CD4-positive, CD25-positive, alpha-beta regulatory T cell (primary cell): Measurements from ENCODE around the gene SH3TC1. TPM values are rescaled to one million over a fixed set of nuclear protein-coding genes. Genes with fewer than 3 reads are reported as not detected.
A peak's percentile ranks its signal among the peaks of the same experiment; 100 is the strongest.

Experiments
- ATAC-seq, 2 donors: fragments of 150-1000 bp; cut with Tn5 transposase; one replicate each; pipeline ENCODE4 v1.10.0; 2021; ENCODE audit warnings: low read depth in 2 of 2, moderate number of reproducible peaks in 2 of 2, moderate library complexity in 1 of 2
- DNase-seq, 3 donors: peaks; one replicate each; pipeline versions ENCODE4 v3.0.0 to v3.0.0-alpha.2; 2012 to 2022; ENCODE audit warnings: mixed read lengths in 1 of 3
- H3K27ac ChIP-seq: one replicate; pipeline ENCODE4 v1.7.0; 2013; ENCODE audit warnings: mild to moderate bottlenecking, low read length; ENCODE audit not compliant: insufficient read depth, poor library complexity, severe bottlenecking
- H3K27me3 ChIP-seq: one replicate; pipeline ENCODE4 v1.7.0; 2013; ENCODE audit warnings: low read length; ENCODE audit not compliant: control insufficient read depth, insufficient read depth
- H3K36me3 ChIP-seq: one replicate; pipeline ENCODE4 v1.7.0; 2013; ENCODE audit warnings: mild to moderate bottlenecking, low read length, moderate library complexity; ENCODE audit not compliant: control insufficient read depth, insufficient read depth
- H3K4me1 ChIP-seq: 2 replicates; pipeline ENCODE4 v1.7.0; 2013; ENCODE audit warnings: mild to moderate bottlenecking, low read length; ENCODE audit not compliant: insufficient read depth, control insufficient read depth, poor library complexity, severe bottlenecking
- H3K4me3 ChIP-seq: one replicate; pipeline ENCODE4 v1.7.0; 2013; ENCODE audit warnings: low read depth, mild to moderate bottlenecking, low read length, moderate library complexity
- H3K9me3 ChIP-seq, 2 experiments: 1 replicate in 1 of 2; 2 replicates in 1 of 2; pipeline ENCODE4 v1.7.0; 2013; ENCODE audit warnings: low read length in 2 of 2, mild to moderate bottlenecking in 1 of 2, moderate library complexity in 1 of 2; ENCODE audit not compliant: control insufficient read depth in 2 of 2
- H3K27ac Mint-ChIP-seq, 3 donors: one replicate each; pipeline ENCODE4 v1.8.0; 2020 to 2022; ENCODE audit warnings: mild to moderate bottlenecking in 3 of 3, mixed read lengths in 3 of 3, moderate library complexity in 2 of 3
- H3K27me3 Mint-ChIP-seq: one replicate; pipeline ENCODE4 v1.8.0; 2022; ENCODE audit warnings: mild to moderate bottlenecking, mixed read lengths
- H3K36me3 Mint-ChIP-seq: one replicate; pipeline ENCODE4 v1.8.0; 2020; ENCODE audit warnings: mixed read lengths
- H3K4me1 Mint-ChIP-seq, 4 donors: one replicate each; pipeline ENCODE4 v1.8.0; 2020 to 2022; ENCODE audit warnings: mixed read lengths in 4 of 4, mild to moderate bottlenecking in 1 of 4
- H3K4me3 Mint-ChIP-seq, 4 donors: one replicate each; pipeline ENCODE4 v1.8.0; 2020 to 2022; ENCODE audit warnings: mild to moderate bottlenecking in 4 of 4, mixed read lengths in 4 of 4, moderate library complexity in 3 of 4
- H3K9me3 Mint-ChIP-seq, 7 donors: one replicate each; pipeline ENCODE4 v1.8.0; 2020 to 2022; ENCODE audit warnings: mixed read lengths in 7 of 7, mild to moderate bottlenecking in 3 of 7, moderate library complexity in 2 of 7
- polyA plus RNA-seq, 4 donors: library from polyadenylated mRNA; unstranded; fragments of 300-500 nt; fragmentation: Illumina TruSeq; gene quantifications; one replicate each; pipeline ENCODE4 v1.2.3, GENCODE V29; 2021
- total RNA-seq: library from RNA; stranded (reverse); gene quantifications from one replicate; pipeline ENCODE4 v1.2.3, GENCODE V29; 2022

The SH3TC1 gene
- total and polyA plus RNA-seq, 5 donors from 2014 or later: 10.6 to 125 (median 15.4) TPM

DNA sequence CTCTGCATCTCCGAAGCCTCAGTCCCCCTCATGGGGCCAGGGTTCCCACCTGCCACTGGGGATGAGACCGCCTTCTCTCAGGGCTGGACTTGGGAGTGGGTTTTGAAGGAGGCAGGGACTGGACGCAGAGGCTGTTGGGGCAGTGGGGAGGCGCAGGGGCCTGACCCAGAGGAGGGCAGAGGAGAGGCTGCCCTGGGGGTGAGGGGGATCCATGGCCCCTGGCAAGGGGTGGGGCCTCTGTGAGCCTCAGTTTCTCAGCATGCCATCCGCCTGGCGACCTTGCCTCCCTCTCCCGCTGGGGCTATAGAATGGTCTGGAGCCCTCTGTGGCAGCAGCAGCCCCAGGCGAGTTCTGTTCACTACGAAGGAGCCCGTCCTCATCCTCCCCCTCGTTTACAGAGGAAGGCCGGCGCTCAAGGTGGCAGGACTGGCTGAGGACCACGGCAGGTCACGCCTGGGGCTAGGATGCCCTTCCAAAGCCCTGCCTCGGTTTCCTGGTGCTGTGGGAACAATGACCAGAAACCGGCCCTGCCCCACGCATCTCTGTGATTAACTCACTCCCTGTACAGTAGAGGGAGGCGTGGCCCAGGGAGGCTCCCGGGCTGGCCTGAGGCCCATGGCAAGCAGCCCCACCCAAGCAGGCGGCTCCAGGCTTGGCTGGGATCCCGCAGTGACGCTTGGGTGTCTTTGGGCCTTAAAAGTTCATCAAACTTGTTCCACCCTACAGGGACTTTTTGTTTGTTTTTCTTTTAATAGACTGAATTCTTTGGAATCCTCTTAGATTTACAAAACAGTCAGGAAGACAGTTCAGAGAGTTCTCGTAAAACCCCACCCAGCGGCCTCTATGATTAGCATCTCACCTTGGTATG, 16.0 kb upstream of the SH3TC1 start:
- Histone ChIP-seq H3K36me3 (no peaks in the 10 kb centered on the region), H3K9me3 (no peaks in the 10 kb centered on the region), H3K27ac (no peak overlapping the region), H3K27me3 (no peaks in the 10 kb centered on the region), H3K4me1 (no peaks in the 10 kb centered on the region), H3K4me3 (no peak overlapping the region)
- Mint-ChIP-seq H3K4me3 (no peak overlapping the region), H3K4me1 (no peaks in the 10 kb centered on the region), H3K9me3 (no peaks in the 10 kb centered on the region), H3K27ac (no peak overlapping the region), H3K36me3 (no peaks in the 10 kb centered on the region), H3K27me3 (peaks cover 13% of the 10 kb centered on the region)
- DNase-seq (no peak), ATAC-seq (no peak)

DNA sequence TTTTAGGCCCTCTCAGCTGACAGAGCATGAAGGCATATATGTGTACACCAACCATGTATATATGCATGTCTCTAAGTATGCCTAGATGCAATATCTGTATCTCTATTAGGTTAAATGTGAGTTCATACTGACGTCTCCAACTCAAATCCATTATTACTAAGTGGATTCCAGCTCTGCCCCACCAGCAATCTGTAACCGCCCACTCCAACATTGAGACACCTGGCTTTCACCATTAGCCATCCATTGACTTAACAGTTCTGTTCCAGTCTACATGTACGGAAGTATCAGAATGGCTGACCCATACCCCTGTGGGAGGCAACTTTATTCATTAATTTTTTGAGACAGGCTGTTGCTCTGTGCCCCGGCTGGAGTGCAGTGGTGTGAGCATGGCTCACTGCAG, 15.0 kb upstream of the SH3TC1 start:
- Mint-ChIP-seq H3K4me3 (no peak overlapping the region), H3K27ac (no peak overlapping the region), H3K36me3 (no peaks in the 10 kb centered on the region), H3K9me3 (no peaks in the 10 kb centered on the region), H3K4me1 (no peaks in the 10 kb centered on the region), H3K27me3 (peaks cover 19% of the 10 kb centered on the region)
- Histone ChIP-seq H3K27ac (no peak overlapping the region), H3K36me3 (no peaks in the 10 kb centered on the region), H3K27me3 (no peaks in the 10 kb centered on the region), H3K9me3 (no peaks in the 10 kb centered on the region), H3K4me1 (no peaks in the 10 kb centered on the region), H3K4me3 (no peak overlapping the region)
- ATAC-seq (no peak), DNase-seq (no peak)

DNA sequence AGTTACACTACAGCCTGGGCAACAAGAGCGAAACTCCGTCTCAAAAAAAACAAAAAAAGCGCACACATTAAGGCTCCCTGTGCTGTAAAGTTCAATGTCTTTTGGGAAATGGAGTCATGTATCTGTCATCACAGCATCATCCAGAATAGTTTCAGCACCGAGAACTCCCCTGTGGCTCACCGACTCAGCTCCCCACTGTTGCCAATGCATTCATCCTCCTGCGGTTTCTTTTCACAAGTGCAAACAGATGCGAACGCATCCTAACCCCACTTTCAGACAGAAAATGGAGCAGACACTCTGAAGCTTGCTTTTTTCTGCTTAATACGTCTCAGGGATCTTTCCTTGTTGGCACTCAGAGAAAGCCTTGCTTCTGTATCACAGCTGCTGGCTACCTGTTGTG, 13.8 kb upstream of the SH3TC1 start:
- ATAC-seq (no peak), DNase-seq (no peak)
- Mint-ChIP-seq H3K4me3 (no peak overlapping the region), H3K4me1 (no peaks in the 10 kb centered on the region), H3K36me3 (no peaks in the 10 kb centered on the region), H3K9me3 (no peaks in the 10 kb centered on the region), H3K27me3 (peaks cover 19% of the 10 kb centered on the region), H3K27ac (no peak overlapping the region)
- no peaks in the 10 kb centered on the region for H3K27me3 ChIP-seq
- H3K4me1 ChIP-seq: no peaks in the 10 kb centered on the region
- H3K27ac ChIP-seq: no peak overlapping the region
- H3K36me3 ChIP-seq: no peaks in the 10 kb centered on the region
- H3K9me3 ChIP-seq: no peaks in the 10 kb centered on the region
- no peak overlapping the region for H3K4me3 ChIP-seq

DNA sequence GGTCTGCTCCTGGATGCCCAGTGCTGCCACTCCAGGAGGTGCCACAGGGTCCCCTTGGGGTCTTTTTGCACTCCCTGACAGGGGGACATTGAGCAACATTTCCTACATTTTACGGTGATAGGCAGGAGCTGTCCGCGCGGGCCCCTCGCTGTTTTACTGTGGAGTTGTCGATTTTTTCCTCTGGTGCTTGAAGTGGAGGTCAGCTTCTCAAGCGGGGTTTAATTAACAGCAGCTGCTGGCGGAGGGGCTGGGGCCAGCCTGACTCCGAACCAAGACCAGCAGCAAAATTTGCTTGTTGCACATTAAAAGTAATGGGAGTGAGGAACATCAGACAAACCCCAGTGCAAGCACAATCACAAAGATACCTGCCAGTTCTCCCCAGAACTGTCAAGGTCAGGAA, 13.2 kb upstream of the SH3TC1 start:
- no peak for ATAC-seq
- Histone ChIP-seq H3K27ac (no peak overlapping the region), H3K36me3 (no peaks in the 10 kb centered on the region), H3K27me3 (no peaks in the 10 kb centered on the region), H3K9me3 (no peaks in the 10 kb centered on the region), H3K4me1 (no peaks in the 10 kb centered on the region), H3K4me3 (no peak overlapping the region)
- no peaks in the 10 kb centered on the region for H3K9me3 Mint-ChIP-seq
- peaks cover 19% of the 10 kb centered on the region for H3K27me3 Mint-ChIP-seq
- DNase-seq: no peak
- H3K4me1 Mint-ChIP-seq: no peaks in the 10 kb centered on the region
- H3K36me3 Mint-ChIP-seq: no peaks in the 10 kb centered on the region
- no peak overlapping the region for H3K27ac Mint-ChIP-seq
- peak overlapping the region in 1 of 4 donors; percentile 33 for H3K4me3 Mint-ChIP-seq

DNA sequence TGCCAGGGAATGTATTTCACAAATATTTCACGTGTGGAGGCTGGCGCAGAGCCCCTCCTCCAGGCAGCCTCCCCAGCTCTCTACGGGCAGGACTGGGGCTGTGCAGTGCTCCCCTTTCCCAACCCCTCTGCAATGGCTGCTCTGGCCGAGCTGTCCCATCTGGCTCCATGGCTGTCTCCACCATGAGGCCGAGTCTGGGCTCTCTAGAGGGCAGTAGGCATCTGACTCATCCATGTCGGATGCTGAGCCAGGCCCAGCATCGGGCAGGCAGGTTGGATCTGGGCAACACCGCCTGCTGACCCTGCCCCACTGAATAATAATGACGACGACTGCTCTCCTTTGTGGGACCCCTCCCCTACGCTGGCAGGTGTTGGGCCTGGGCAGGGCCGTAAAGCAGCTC, 11.0 kb upstream of the SH3TC1 start:
- H3K4me3 ChIP-seq: no peak overlapping the region
- no peak for DNase-seq
- no peaks in the 10 kb centered on the region for H3K9me3 ChIP-seq
- no peaks in the 10 kb centered on the region for H3K36me3 ChIP-seq
- H3K27ac ChIP-seq: no peak overlapping the region
- Mint-ChIP-seq H3K36me3 (no peaks in the 10 kb centered on the region), H3K4me1 (peaks cover 0 to 4% (median 0%) of the 10 kb centered on the region in 4 donors), H3K4me3 (no peak overlapping the region), H3K27me3 (peaks cover 19% of the 10 kb centered on the region), H3K27ac (no peak overlapping the region), H3K9me3 (no peaks in the 10 kb centered on the region)
- ATAC-seq: no peak
- H3K27me3 ChIP-seq: no peaks in the 10 kb centered on the region
- no peaks in the 10 kb centered on the region for H3K4me1 ChIP-seq

DNA sequence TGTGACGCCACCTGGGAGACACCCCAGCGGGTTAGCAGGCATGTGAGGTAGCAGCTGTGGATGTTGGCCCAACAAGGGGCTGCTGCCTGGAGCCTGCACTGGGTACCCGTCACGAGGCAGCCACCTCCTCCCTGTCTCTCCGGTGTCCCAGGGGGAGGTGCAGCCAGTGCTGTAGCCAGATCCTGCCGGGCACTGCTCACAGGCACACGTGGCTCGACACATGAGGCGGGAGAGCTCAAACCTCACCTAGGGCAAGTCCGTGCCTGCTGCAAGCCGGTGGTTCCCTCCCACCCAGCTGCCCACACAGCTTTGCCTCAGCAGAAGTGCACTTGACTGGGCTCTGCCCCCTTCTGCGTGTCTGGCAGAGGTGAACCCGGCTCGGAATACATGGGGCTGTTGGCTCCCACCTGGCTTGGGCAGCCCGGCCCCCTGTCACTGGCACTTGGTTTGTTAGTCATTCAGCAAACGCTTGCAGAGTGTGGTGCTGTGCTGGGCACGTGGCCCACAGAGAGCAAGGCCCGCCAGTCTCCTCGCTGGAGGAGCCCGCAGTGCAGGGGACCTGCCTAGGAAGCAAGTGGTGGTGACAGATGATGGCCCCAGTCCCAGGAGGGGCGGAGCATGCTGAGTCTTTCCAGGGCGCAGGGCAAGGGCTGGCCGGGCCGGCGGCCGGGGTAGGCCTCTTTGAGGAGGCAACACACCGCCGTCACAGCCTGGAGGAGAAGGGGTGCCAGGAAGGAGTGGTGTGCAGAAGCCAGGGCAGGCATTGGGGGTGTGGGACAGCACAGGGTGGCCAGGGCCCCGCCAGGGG, 10.1 kb upstream of the SH3TC1 start:
- Histone ChIP-seq H3K27me3 (no peaks in the 10 kb centered on the region), H3K4me1 (no peaks in the 10 kb centered on the region), H3K27ac (no peak overlapping the region), H3K36me3 (no peaks in the 10 kb centered on the region), H3K9me3 (no peaks in the 10 kb centered on the region), H3K4me3 (no peak overlapping the region)
- DNase-seq (no peak), ATAC-seq (no peak)
- peak overlapping the region in 1 of 3 donors; percentile 69 for H3K27ac Mint-ChIP-seq
- H3K27me3 Mint-ChIP-seq: peaks cover 19% of the 10 kb centered on the region
- H3K4me1 Mint-ChIP-seq: peaks cover 0 to 6% (median 2%) of the 10 kb centered on the region in 4 donors
- H3K9me3 Mint-ChIP-seq: no peaks in the 10 kb centered on the region
- peak overlapping the region in 1 of 4 donors; percentile 51 for H3K4me3 Mint-ChIP-seq
- no peaks in the 10 kb centered on the region for H3K36me3 Mint-ChIP-seq

DNA sequence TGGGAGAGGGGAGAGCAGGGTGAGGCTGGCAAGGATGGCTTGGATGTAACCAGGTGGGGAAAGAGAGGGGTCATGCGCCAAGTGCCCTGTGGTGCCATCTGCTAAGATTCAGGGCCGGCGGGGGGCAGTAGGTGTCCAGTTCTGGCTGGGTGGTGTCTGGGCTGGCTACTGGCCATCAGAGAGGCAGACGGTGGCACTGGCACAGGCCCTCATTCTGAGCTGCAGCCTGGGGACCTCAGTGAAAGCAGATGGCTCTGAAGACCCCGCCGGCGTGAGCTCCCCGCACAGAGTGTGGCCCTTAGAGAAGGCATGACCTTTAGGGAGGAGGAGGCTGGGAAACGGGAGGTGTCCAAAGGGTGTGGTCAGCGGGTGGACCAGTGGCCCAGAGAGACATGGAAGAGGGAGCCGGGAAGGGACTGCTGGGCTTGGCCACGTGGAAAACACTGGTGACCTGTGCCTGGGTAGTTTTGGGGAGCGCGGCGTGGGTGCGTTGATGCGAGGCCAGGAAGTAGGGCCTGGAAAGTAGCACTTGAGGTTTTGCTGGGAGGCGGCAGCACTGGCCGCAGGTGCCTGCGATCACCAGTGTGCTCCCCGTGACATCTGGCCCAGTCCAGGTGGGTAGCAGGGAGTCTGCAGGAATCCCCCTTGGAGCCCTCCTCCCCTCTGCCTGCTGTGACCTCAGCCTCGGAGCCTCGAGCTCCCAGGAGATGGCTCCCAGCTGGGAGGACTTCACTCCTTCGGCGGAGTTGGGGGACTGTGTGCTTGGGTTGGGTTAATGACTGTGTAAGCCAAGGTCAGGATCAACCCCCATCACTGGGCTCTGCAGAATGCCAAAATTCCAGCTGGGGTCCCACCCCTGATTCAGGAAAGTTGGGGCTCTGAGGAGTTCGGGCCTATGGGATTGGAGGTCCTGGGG, 9.3 kb upstream of the SH3TC1 start:
- no peak for DNase-seq
- no peak overlapping the region for H3K27ac Mint-ChIP-seq

More for the DNA sequence above, 9.3 kb upstream of the SH3TC1 start:
- no peak for ATAC-seq
- Histone ChIP-seq H3K27me3 (no peaks in the 10 kb centered on the region), H3K9me3 (no peaks in the 10 kb centered on the region), H3K27ac (no peak overlapping the region), H3K4me1 (no peaks in the 10 kb centered on the region), H3K36me3 (no peaks in the 10 kb centered on the region), H3K4me3 (no peak overlapping the region)
- Mint-ChIP-seq H3K4me3 (no peak overlapping the region), H3K36me3 (no peaks in the 10 kb centered on the region), H3K9me3 (no peaks in the 10 kb centered on the region), H3K27me3 (peaks cover 19% of the 10 kb centered on the region), H3K4me1 (peaks cover 0 to 6% (median 2%) of the 10 kb centered on the region in 4 donors)
